GM19468 (cell line): ENCODE data around the gene DDB1.
"Not testable (repeated sequence)": the region's sequence is repeated elsewhere in the genome, so short reads cannot be mapped to it uniquely, and the experiment has no call there.

Source experiments
- ATAC-seq: cut with Tn5 transposase; IDR thresholded peaks from one replicate; pipeline ENCODE4 v1.9.1; 2021; ENCODE audit warnings: mild to moderate bottlenecking, moderate library complexity, moderate number of reproducible peaks; ENCODE audit not compliant: unreplicated experiment; ENCODE audit errors: extremely low read depth

Gene DDB1

DNA sequence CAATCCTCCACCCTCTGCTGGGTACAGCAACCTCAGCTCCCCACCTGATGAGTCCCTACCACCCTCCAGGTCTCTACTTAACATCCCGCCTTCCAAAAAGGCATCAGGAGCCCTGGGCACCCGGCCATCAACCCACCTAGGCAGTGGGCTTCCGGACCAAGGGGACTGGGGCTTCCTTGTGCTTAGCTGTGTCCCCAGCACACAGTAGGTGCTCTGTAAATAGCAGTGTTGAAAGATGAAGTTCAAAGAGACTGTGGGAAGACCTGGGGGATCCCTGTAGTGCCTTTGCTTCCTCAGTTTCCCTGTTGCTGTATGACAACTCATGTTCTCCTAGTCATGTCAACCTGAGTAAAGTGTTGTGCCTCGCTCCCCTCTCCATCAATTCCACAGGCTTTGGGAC is 58.8 kb downstream of the DDB1 start:
- ATAC-seq, result no peak

GRCh38 chr11:61273178-61274078 is 59.5 kb downstream of the DDB1 start:
- ATAC-seq, result no peak

- no peak for ATAC-seq
Observed at GRCh38 chr11:61272731-61273130, 60.2 kb downstream of the DDB1 start.

DNA sequence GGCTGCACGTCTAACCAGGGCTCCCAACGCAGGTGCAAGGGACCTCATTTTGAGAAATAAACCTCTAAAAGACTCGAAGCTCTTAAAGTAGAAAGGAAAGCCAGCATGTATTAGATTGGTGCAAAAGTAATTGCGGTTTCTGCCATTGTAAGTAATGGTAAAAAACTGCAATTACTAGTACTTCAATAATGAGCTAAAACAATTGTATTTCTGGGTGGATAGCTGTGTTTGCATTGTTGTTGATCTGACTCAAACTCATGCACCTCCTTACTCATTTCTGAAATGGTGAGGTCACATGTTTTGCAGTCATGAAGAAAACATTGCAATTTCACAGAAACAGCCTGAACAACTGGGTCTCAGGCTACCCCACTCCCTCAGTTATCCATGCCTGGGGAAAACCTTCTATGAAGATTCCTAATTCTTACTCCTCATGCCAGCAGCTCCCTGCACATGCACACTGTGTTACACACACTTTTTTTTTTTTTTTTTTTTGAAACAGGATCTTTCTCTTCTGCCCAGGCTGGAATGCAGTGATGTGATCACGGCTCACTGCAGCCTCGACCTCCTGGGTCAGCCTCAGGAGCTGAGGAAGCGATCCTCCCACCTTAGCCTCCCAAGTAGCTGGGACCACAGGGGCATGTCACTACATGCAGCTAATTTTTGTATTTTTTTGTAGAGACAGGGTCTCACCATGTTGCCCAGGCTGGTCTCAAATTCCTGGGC is 62.4 kb downstream of the DDB1 start:
- no peak for ATAC-seq

GRCh38 chr11:61268588-61269250 is 64.2 kb downstream of the DDB1 start:
- no peak for ATAC-seq

DNA sequence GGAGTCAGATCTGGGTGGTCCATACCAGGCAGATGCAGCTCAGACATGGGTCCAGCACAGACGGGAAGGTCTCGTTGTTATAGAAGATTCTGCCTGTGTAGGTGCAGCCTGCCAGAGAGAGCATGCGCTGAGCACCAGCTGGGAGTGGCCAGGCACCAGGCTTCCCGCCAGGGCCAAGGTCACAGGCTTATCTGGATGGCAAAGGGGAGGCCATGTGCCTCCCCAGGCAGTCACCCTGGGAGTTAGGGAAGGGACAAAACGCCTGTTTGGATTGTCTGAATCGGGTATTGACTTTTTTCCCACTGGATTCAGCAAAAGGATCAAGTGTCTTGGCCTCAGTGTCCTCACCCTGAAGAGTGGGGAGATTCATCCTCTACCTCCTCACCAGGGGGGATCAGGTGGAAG is 65.5 kb downstream of the DDB1 start:
- ATAC-seq, result no peak

- no peak for ATAC-seq
Observed at GRCh38 chr11:61266602-61267001, 66.3 kb downstream of the DDB1 start.

GRCh38 chr11:61265357-61265756 is 67.5 kb downstream of the DDB1 start:
- no peak for ATAC-seq

DNA sequence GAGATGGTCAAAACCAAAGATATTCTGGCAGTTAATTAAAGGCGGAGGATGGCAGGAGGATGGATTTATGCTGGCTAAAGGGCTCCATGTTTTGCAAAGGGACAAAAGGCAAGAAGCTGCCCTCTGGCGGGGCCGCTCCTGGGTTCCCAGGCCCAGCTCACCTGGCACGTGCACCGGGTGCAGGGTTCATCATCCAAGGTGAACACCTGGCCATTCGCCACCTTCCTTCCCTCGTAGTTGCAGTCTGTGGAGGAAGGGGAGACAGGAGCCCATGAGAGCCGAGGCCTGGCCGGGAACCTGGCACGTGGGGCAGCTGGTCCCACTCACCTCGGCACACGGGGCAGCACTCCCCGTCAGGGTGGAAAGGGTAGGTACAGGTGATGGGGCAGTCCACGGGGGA is 68.1 kb downstream of the DDB1 start:
- no peak for ATAC-seq

- ATAC-seq, result no peak
Observed at GRCh38 chr11:61264371-61264770, 68.5 kb downstream of the DDB1 start.

DNA sequence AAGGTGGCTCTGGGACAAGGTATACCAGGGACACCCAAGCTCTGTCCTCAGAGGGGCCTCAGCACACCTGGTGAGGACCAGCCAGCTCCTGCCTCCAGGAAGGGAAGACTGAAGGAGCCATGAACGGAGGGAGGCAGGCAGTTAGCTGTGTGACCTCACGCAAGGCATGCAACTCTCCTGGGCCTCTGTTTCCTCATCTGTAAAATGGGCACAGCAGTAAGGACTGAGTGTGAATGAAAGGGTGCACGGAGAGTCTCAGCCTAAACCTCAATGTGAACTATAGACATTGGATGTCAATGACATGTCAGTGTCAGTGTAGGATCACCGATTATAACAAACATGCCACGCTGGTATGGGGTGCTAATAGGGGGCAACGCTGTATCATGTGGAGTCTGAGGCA is 73.5 kb downstream of the DDB1 start:
- ATAC-seq, result no peak

DNA sequence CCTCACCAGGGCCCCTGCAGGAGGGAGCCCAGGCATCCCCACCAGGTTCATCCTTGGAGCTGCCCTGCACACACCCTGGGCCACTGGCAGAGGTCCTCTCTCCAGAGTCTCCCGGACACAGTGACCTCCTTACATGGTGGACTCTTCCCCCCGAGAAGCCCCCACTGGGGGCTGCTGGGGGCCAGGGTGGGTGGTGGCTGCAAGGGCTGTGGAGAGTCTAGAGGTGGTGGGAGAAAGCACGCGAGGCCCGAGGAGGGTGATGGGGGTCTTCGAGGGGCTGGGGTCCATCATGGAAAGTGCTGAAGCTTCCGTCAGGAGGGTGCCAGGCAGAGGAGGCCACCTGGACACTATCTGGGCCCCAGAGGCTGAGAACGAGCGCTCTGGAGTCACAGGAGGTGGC is 74.4 kb downstream of the DDB1 start:
- ATAC-seq, result no peak

- no peak for ATAC-seq
Observed at GRCh38 chr11:61256710-61257482, 76.0 kb downstream of the DDB1 start.

DNA sequence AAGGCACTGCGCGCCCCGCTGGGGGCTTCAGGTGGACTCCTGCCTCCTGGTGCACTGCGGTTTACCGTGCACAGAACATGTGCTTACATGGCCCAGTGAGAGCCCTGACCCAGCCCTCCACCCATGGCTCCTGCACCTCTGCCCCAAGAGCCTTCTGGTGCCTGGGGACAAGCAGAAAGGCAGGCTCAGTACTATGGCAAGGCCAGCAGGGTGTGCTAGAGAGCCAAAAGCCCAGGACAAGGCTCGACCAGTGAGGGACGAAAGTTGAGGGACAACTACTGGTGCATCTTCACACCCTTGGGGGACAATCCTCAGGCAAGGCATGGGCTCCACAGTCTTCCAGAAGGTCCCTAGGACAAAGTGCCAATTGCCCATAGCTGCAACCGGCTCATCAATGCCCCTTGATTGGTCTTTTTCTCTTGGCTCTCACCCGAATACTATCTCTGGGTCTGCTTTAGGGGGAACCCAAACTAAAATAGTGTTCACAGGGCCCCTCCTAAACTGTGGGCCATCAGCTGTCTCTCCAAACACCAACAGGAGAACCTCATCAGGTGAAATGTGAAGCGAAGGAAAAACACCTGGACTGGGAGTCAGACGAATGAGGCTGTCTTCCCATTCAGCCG is 78.4 kb downstream of the DDB1 start:
- ATAC-seq, result no peak

- not testable (repeated sequence) for ATAC-seq
Observed at GRCh38 chr11:61252332-61252731, 80.6 kb downstream of the DDB1 start.

DNA sequence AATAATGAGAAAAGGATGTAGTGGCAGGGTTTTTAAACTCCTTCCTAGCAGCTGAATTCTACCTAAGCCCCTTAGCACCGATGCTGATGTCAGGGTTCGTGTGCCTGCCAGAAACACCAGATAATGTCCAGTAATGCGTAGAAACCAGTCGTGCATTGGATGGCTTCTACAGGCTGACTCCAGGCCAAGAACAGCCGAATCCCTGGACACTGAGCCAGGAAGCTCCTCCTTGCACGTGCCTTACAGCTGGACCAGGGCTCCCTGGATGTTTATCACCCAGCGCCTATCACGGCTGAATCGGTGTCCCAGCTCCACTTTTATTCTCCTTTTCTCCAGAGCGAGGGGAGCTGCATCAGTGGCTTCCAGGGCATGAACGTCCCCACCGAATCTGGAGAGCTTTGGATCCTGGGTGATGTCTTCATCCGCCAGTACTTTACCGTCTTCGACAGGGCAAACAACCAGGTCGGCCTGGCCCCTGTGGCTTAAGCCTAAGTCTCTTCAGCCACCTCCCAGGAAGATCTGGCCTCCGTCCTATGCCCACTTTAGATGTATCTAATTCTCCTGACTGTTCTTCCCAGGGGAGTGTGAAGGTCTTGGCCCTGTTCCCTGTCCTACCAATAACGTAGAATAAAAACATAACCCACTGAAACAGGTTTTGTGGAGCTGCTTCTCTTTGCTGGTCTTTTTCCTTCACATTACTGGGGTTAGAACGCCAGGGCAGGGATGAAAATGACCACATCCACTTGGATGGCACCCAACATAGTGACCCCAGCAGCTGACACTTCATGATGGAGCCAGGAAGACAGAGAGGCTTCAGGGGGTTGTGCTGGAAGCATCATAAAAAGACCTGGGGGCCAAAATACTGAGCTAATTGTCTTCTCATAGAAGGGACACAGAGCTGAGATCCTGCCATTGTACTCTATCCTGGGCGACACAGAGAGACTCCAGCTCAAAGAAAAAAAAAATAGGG is 81.8 kb downstream of the DDB1 start:
- not testable (repeated sequence) for ATAC-seq
